HG02571 (cell line): ENCODE measurements around the gene SH3GL3.

Source experiments
- ATAC-seq: cut with Tn5 transposase; IDR thresholded peaks from one replicate; pipeline ENCODE4 v1.9.1; 2021; ENCODE audit warnings: mild to moderate bottlenecking, moderate library complexity; ENCODE audit not compliant: unreplicated experiment

The SH3GL3 gene

DNA sequence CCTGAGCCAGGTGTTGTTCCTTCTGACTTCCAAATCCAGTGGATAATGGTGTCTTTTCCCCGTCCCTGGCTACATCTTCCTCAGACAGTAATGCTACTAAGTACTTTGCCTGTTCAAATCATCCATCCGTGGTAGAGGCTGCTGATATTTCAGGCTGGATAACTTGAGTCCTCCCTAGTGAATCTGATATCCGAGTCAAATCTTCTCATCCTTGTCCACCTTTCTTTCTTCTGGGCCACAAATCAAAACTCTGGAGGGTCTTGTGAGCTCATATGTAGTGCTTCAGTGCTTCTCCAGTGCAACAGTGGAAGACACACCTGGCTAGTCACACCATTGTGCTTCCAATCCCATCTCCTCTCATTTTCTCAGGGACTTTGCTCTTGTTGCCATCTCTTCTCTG lies 11.2 kb downstream of the SH3GL3 start:
- no peak for ATAC-seq

GRCh38 chr15:83462026-83462425 lies 14.9 kb downstream of the SH3GL3 start:
- ATAC-seq: no peak

- no peak for ATAC-seq
These were observed 15.9 kb downstream of the SH3GL3 start for GRCh38 chr15:83462953-83463433.

- no peak for ATAC-seq
These were observed 23.7 kb downstream of the SH3GL3 start for GRCh38 chr15:83470887-83471286.

DNA sequence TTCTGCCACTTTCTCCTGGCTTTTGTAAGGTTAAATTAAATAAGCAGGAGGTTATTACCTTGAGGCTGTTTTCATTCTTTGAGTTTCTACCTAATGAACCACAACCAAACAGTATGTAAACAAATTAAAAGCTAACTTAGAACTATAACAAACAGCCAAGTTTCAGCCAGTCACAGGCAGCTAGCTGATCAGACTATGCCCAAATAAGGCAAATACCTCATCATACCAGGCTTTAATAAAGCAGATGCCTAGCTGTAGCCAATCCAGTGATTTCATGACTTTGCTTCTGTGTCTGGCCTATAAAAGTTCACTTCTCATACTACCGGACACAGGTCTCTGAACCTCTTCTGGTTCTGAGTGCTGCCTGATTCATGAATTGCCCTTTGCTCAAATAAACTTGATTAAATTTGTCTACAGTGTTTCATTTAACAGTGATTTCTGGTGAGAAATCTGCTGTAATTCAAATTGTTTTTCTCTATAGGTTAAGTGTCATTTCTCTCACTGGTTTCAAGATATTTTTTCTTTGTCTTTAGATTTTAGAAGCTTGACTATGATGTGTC lies 24.2 kb downstream of the SH3GL3 start:
- no peak for ATAC-seq

DNA sequence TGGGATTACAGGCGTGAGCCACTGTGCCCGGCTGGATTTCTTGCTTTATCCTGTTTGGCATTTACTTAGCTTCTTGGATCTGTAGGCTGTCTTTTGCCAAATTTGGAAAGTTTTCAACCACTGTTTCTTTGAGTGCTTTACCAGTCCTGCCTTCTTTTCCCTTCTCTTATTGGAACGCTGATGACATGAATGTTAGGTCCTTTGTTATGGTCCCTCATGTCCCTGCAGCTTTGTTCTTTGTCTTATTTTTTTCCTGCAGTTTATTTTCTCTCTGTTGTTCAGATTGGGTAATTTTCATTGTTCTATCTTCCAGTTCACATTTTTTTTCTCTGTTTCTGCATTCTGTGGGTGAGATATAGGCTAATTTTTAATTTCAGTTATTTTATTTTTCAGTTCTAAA lies 25.0 kb downstream of the SH3GL3 start:
- no peak for ATAC-seq

GRCh38 chr15:83472797-83473196 lies 25.7 kb downstream of the SH3GL3 start:
- ATAC-seq: no peak

DNA sequence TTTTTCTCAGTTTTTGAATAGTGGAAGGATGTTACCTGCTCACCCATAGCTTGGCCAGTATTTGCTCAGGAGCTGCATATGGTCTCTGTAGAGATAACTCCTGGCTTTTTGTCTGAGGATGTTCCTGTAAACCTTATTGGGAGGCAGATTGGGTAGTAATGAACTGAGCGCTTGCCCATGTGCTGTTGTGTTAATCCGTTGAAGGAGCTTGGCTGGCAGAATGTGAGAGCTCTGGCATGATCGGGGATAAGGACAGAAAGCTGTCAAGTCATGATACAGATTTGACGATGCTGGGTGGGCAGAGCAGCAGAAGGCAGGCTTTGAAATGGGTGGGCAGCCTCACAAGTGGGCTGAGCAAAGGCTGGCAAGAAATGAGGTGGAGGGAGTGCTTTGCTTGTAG lies 27.4 kb downstream of the SH3GL3 start:
- no peak for ATAC-seq

- no peak for ATAC-seq
These were observed 28.4 kb downstream of the SH3GL3 start for GRCh38 chr15:83475551-83475950.

GRCh38 chr15:83476066-83476465 lies 28.9 kb downstream of the SH3GL3 start:
- no peak for ATAC-seq

DNA sequence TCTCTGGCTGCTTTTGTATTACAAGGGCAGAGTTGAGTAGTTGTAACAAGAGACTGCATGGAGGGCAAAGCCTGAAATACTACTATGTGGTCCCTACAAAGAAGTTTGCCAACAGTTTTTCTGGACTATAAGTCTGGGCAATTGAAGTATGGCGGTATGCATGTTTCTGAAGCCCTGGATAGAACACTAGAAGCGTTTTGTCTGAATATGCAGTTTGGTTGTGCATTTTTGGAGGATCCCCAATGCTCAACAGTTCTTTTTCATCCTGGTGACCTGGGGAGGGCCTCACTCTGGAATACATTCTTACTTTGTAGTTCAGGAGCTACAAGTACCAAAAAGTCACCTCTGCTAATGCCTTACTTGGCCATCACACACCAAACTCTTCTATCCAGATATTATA lies 29.6 kb downstream of the SH3GL3 start:
- ATAC-seq: no peak

- no peak for ATAC-seq
These were observed 30.1 kb downstream of the SH3GL3 start for GRCh38 chr15:83477172-83477807.

DNA sequence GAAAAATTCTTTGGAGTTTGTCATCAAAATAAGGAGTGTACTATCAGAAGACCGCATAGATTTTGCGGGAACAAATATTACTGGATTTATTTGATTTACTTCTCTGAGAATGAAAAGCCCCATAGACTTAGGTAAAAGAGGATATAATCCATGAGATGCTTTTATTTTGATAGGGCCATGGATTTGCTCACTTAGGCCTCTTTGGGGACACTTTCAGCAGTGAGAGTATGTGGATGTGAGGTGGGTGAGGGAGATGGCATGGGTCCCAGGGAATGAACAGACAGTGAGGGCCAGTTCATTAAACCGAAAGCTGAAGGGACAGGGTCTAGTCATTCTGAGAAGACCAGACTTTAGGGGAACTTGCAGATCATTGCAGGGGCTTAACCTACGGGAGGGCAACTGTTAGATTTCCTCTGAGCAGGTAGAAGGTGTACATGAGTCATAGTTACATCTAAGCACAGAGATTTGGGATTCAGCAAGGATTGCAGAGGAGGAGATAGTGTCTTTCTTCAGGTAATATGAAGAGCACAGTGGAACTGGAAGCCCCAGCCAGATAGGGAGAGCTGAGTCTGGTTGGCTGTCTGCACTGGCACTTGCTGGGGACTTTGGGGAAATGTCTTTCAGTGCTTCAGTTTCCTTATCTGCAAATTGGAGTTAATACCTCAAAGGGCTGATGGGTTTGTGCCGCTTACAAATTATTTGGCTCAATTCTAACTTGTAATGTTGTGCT lies 30.8 kb downstream of the SH3GL3 start:
- no peak for ATAC-seq

DNA sequence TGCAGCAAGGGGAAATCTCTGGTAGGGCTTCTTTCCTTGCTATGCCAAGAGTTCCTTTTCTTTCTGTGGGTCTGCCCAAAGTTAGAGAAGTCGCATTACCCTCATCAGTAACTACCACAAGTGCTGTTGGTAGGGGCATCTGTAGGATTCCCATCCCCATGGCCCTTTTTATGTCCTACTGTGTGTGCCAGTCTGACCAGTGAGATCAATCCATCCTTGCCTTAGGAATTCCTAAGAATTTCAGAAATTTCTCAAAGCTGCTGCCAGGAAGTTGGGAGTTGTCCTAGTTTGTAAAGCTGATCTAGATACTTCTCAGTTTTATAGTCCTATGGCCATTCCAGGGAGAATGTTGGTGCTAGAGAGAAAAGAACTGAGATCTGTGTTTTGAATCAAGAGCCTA lies 36.5 kb downstream of the SH3GL3 start:
- ATAC-seq: no peak

- ATAC-seq: no peak
These were observed 37.5 kb downstream of the SH3GL3 start for GRCh38 chr15:83484636-83485035.

DNA sequence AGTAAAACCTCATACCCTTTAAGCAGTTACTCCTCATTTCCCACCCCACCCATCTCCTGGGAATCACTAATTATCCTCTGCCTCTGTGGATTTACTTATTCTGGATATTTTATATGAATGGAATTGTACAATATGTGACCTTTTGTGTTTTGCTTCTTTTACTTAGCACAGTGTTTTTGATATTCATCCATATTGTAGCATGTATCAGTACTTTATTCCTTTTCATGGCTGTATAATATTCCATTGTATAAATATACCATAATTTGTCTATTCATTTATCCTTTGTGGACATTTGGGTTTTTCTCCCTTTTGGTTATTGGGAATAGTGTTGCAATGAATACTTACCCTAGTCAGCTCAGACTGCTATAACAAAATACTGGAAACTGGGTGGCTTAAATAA lies 39.2 kb downstream of the SH3GL3 start:
- no peak for ATAC-seq

DNA sequence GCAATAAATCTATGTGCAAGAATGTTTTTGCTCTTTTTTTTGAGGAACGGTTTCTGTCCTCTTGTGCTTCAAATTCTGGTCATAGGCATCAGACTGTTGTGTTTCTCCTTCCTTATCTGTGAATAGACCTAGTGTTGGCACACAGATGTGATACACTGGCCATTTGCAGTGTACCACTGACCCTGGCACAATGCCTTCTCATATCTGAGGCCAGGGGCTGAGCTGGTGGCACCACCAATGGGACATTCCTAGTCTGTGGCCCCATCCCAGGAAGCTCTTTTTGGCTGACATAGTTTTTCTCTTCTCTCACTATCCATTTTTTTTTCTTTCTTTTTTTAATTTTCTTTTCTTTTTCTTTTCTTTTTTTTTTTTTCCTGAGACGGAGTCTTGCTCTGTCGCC lies 40.4 kb downstream of the SH3GL3 start:
- no peak for ATAC-seq

GRCh38 chr15:83489690-83490089 lies 42.5 kb downstream of the SH3GL3 start:
- no peak for ATAC-seq

DNA sequence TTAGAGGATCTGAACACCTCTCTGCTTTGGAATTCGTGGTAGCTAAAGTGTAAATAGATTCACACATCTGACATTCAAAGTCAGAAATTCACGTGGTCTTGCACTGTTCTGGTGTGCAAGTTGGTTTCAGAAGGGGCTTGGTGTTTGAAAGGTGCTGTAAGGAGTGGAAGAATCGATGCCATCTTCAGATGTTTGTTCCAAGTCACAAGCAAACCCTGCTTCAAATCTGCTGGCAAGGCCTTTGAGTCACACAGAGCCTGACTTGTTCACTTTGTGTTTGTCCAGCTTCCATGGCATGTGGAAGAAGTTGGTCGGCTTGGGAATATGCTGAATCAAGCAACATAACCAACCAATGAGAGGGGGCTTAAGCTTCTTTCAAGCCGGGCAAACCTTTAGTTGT lies 44.3 kb downstream of the SH3GL3 start:
- no peak for ATAC-seq

- ATAC-seq: no peak
These were observed 49.6 kb downstream of the SH3GL3 start for GRCh38 chr15:83496766-83497165.

DNA sequence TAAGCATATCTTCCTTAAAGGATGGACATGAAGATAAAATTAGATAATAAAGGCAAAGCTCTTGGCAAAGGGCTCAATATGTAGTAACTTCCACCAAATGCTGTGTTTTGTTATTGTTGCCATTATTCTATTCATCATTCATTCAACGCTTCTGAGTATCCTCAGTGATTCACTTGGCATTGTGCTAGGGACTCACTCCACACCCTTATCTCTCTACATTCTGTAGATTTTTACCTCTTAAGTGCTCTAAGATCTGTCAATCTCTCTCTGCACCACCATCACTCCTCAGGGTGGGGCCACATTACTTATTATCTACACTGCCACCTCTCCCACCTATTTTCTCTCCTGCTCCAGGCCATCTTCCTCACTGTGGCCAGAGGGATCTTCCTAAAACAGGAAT lies 51.2 kb downstream of the SH3GL3 start:
- ATAC-seq: no peak

DNA sequence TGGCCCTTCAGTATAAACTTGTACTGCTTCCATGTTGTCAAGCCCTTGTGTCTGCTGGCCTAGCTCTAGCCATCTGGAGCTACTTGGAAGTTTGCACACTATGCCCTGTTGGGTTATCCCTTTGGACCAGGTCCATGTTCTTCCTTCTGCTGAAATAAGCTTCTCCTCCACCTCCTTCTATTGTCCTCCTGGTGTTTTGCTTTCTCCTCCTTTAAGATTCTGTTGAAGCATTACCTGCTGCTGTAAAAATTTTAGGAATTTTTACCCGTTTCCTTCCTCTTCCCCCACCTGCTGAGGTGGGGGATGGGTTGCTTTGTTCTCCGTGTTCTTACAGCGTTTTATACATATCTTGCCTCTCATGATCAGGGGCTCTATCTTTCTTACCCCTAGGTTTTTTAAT lies 51.7 kb downstream of the SH3GL3 start:
- ATAC-seq: no peak
